Endodermal cell (in vitro differentiated cells): ENCODE results near the gene CDRT4. TPM values are rescaled to one million over a fixed set of nuclear protein-coding genes. Genes with fewer than 3 reads are reported as not detected.
A peak's percentile ranks its signal among the peaks of the same experiment; 100 is the strongest.

Experiments
- DNase-seq: peaks from one replicate; pipeline ENCODE4 v3.0.0-alpha.2; 2017
- H3K27ac ChIP-seq: 2 replicates; pipeline ENCODE4 v1.5.1; 2013; ENCODE audit warnings: mild to moderate bottlenecking, low read depth, low read length, moderate library complexity
- H3K27me3 ChIP-seq: 2 replicates; pipeline ENCODE4 v1.6.1; 2013; ENCODE audit warnings: mild to moderate bottlenecking, low read length, moderate library complexity; ENCODE audit not compliant: insufficient read depth, control insufficient read depth, poor library complexity, severe bottlenecking
- H3K36me3 ChIP-seq: 2 replicates; pipeline ENCODE4 v1.7.0; 2013; ENCODE audit warnings: mild to moderate bottlenecking, low read length, moderate library complexity; ENCODE audit not compliant: control insufficient read depth, insufficient read depth
- H3K4me1 ChIP-seq: one replicate; pipeline ENCODE4 v1.7.0; 2013; ENCODE audit warnings: low read length; ENCODE audit not compliant: control insufficient read depth, insufficient read depth
- H3K4me3 ChIP-seq: 2 replicates; pipeline ENCODE4 v1.5.1; 2013; ENCODE audit warnings: mild to moderate bottlenecking, low read length, moderate library complexity
- H3K9ac ChIP-seq: 2 replicates; pipeline ENCODE4 v1.6.1; 2013; ENCODE audit warnings: mild to moderate bottlenecking, low read length, moderate library complexity; ENCODE audit not compliant: poor library complexity, severe bottlenecking; ENCODE audit errors: extremely low read depth
- H3K9me3 ChIP-seq: 2 replicates; pipeline ENCODE4 v1.6.1; 2013; ENCODE audit warnings: mild to moderate bottlenecking, low read length, moderate library complexity; ENCODE audit not compliant: control insufficient read depth
- H3K27ac Mint-ChIP-seq: 2 replicates; pipeline ENCODE4 v1.8.0; 2020; ENCODE audit warnings: mixed read lengths
- H3K27me3 Mint-ChIP-seq: 2 replicates; pipeline ENCODE4 v1.8.0; 2021; ENCODE audit warnings: mild to moderate bottlenecking, mixed read lengths; ENCODE audit not compliant: insufficient read depth
- H3K36me3 Mint-ChIP-seq: 2 replicates; pipeline ENCODE4 v1.8.0; 2020; ENCODE audit warnings: low read depth, mixed read lengths
- H3K4me1 Mint-ChIP-seq: 2 replicates; pipeline ENCODE4 v1.8.0; 2020; ENCODE audit warnings: mixed read lengths
- H3K4me3 Mint-ChIP-seq: 2 replicates; pipeline ENCODE4 v1.8.0; 2020; ENCODE audit warnings: mild to moderate bottlenecking, moderate library complexity, mixed read lengths
- H3K9me3 Mint-ChIP-seq: 2 replicates; pipeline ENCODE4 v1.8.0; 2020; ENCODE audit warnings: mild to moderate bottlenecking, mixed read lengths
- WGBS, 2 experiments: methylation state at CpG; one replicate each; pipeline versions ENCODE4 v1.1.5 to v1.1.7; 2013; ENCODE audit warnings: missing lambda C conversion rate in 2 of 2, mixed read lengths in 1 of 2; ENCODE audit not compliant: insufficient coverage in 1 of 2, insufficient read length in 1 of 2; 5-methylcytosine and 5-hydroxymethylcytosine counted together
- total RNA-seq, 2 donors: library from RNA; stranded (reverse); fragmentation: NEBNext Ultra II Directional in 1 of 2; extraction: Animal tissue kit (Norgen Biotek cat#: 25700) in 1 of 2; gene quantifications; 2 replicates in 1 of 2; 3 replicates in 1 of 2; pipeline ENCODE4 v1.2.1, GENCODE V29; 2021
- TF ChIP-seq, protein P1 (sequence below): fragments of 200-600 bp; sonication (generic); conservative IDR thresholded peaks from 2 replicates; pipeline ENCODE4 v1.5.0; 2021; ENCODE audit warnings: antibody characterized with exemption, mild to moderate bottlenecking

Gene CDRT4
- total RNA-seq, 2 donors from 2014 or later = 16.4 to 39.7 TPM

DNA sequence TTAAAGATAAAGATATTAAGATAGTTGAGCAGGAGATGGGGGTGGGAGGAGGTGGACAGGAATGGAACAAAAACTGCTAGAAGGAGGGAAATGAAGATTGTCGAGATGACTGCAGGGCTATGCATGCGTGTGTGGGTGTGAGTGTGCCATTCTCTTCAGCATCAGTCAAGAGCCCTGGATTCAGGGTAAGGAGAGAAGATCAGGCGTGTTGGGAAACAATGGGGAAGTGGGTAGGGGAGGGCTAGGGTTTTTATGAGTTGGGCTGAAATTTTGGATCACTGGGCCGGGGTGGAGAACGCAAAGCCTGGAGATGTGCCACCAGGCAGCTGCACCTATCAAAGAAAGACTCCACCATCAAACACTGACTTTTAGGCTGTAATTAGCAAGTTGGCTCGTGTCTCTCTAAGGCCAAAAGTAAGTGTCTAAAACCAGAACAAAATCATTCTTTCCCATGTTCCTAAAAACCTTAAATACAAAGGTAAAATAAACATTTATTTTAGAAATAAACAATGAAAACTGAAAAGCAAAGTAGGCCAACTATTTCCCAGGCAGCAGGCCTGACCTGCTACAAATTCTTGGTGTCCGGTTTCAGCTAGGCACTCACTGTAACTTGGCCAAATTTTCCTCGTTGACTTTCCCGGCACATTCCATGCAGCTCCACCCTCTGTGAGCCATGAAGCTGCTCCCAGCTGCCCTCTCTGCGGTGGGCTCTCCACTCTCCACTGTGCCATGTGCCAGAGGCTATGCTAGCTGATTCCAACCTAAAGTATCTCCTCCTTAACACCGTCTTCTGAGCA is 4.2 kb downstream of the CDRT4 start:
- peaks cover 4% of the 10 kb centered on the region for H3K9me3 ChIP-seq
- TF ChIP-seq, protein P1, sequence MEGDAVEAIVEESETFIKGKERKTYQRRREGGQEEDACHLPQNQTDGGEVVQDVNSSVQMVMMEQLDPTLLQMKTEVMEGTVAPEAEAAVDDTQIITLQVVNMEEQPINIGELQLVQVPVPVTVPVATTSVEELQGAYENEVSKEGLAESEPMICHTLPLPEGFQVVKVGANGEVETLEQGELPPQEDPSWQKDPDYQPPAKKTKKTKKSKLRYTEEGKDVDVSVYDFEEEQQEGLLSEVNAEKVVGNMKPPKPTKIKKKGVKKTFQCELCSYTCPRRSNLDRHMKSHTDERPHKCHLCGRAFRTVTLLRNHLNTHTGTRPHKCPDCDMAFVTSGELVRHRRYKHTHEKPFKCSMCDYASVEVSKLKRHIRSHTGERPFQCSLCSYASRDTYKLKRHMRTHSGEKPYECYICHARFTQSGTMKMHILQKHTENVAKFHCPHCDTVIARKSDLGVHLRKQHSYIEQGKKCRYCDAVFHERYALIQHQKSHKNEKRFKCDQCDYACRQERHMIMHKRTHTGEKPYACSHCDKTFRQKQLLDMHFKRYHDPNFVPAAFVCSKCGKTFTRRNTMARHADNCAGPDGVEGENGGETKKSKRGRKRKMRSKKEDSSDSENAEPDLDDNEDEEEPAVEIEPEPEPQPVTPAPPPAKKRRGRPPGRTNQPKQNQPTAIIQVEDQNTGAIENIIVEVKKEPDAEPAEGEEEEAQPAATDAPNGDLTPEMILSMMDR = no peak
- H3K9ac ChIP-seq = no peak overlapping the region
- H3K27me3 ChIP-seq = no peaks in the 10 kb centered on the region
- H3K27ac Mint-ChIP-seq = peak overlapping the region; percentile 32
- no peak overlapping the region for H3K4me3 ChIP-seq
- no peaks in the 10 kb centered on the region for H3K4me1 ChIP-seq
- H3K27me3 Mint-ChIP-seq = no peaks in the 10 kb centered on the region
- peak; percentile 67 for DNase-seq
- H3K36me3 ChIP-seq = peaks cover 72% of the 10 kb centered on the region
- peaks cover under 1% of the 10 kb centered on the region for H3K4me1 Mint-ChIP-seq
- H3K9me3 Mint-ChIP-seq = peaks cover 4% of the 10 kb centered on the region
- H3K4me3 Mint-ChIP-seq = no peak overlapping the region
- H3K27ac ChIP-seq = no peak overlapping the region
- WGBS, 2 experiments = 73 to 90% methylated on average over 6 to 11 of the region's 11 CpGs
- peaks cover 49% of the 10 kb centered on the region for H3K36me3 Mint-ChIP-seq

DNA sequence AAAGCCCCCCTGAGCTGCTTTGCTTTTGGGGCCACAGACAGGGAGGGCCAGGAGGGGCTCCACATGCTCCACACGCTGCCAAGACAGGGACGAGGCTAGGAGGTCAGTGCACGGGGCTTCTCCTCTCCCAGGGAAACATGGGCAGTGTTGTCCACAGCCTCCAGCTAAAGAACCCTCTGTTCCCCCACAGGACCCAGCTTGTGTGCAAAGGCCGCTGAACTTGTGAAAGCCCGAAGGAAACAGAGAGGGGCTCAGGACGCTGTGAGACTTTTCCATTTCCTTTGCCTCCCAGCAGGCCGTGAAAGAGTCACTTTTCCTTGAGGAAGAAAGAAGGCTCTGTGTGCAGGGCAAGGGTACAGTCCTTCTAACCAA is 9.7 kb downstream of the CDRT4 start:
- H3K36me3 Mint-ChIP-seq = peaks cover 76% of the 10 kb centered on the region
- DNase-seq = no peak
- no peak overlapping the region for H3K4me3 Mint-ChIP-seq
- TF ChIP-seq, protein P1 = no peak
- Histone ChIP-seq H3K27ac (peak overlapping the region; percentile 55), H3K9ac (no peak overlapping the region), H3K36me3 (peaks cover 89% of the 10 kb centered on the region), H3K4me1 (peaks cover 4% of the 10 kb centered on the region), H3K27me3 (no peaks in the 10 kb centered on the region), H3K9me3 (peaks cover 29% of the 10 kb centered on the region), H3K4me3 (no peak overlapping the region)
- no peaks in the 10 kb centered on the region for H3K27me3 Mint-ChIP-seq
- WGBS, 2 experiments = 90 to 93% methylated on average over 6 to 7 of the region's 7 CpGs
- peaks cover 13% of the 10 kb centered on the region for H3K4me1 Mint-ChIP-seq
- H3K27ac Mint-ChIP-seq = no peak overlapping the region
- H3K9me3 Mint-ChIP-seq = peaks cover 19% of the 10 kb centered on the region

DNA sequence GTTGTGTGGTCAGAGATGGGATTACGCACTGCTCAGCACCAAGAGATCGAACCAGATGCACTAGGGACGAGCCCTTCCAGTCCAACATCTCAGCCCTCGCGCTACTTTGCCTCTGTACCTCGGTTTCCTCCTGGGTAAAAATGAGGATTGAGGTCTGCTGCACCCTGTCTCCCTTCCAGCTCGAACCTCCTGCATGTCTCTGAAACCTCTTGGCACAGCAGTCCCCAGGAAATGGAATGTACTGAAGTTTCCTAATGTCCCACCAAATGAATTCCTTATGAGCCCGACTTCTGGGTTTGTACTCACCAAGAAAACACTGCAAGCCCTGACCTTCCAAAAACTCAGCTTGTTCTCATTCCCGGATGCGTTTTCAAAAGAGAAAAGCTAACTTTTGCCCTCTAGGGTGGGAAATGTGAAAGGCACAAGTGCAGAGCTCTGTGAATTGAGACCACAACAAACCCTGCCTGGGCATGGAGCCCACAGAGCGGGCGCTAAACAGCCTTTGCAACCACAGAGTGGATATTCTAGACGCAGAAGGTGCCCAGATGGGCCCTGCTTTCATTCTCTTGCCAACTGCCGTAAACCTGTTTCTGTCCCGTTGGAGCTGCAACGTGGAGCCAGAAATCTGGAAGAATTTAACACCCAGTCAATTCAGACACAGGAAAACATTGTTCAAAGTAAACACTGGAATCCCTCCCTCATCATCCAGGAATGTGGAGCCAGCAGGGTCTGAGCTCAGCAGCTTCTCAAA is 10.3 kb downstream of the CDRT4 start:
- H3K36me3 Mint-ChIP-seq = peaks cover 72% of the 10 kb centered on the region
- TF ChIP-seq, protein P1 = no peak

More for the DNA sequence above, 10.3 kb downstream of the CDRT4 start:
- Mint-ChIP-seq H3K27me3 (no peaks in the 10 kb centered on the region), H3K27ac (peak overlapping the region; percentile 56), H3K4me1 (peaks cover 13% of the 10 kb centered on the region), H3K9me3 (peaks cover 16% of the 10 kb centered on the region), H3K4me3 (no peak overlapping the region)
- Histone ChIP-seq H3K27me3 (no peaks in the 10 kb centered on the region), H3K4me1 (peaks cover 4% of the 10 kb centered on the region), H3K9me3 (peaks cover 25% of the 10 kb centered on the region), H3K36me3 (peaks cover 89% of the 10 kb centered on the region), H3K4me3 (no peak overlapping the region), H3K27ac (peak overlapping the region; percentile 55), H3K9ac (no peak overlapping the region)
- no peak for DNase-seq
- 91 to 93% methylated on average over 13 to 16 of the region's 16 CpGs for WGBS, 2 experiments
